GM10266 (cell line): ENCODE measurements around the gene OXER1.

Experiments used
- DNase-seq: peaks from one replicate; pipeline ENCODE4 v3.0.0; 2012; ENCODE audit errors: extremely low spot score
- CTCF ChIP-seq: IDR thresholded peaks from 2 replicates; pipeline ENCODE4 v1.5.1; 2012; ENCODE audit warnings: mild to moderate bottlenecking, low read depth; ENCODE audit not compliant: control insufficient read depth, insufficient read depth; ENCODE audit errors: missing control alignments

OXER1 gene

DNA sequence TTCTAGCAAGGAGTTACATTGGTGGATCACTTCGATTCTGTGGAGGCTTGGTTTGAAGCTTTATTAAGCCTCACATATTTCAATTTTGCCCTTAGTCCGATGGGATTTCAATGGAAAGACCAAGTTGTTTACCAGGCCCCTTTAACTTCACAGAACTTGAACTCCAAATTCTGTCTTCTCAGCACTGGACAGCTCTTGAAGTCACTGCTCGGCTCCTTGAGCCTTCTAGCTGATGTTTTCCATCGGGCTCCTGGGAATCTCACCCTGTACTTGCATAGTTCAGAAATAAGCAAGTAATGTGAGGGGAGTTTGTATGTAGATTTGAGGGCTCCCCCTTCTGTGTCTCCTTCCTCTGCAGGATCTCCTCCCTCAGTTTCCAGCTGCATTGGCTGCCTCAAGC is 15.1 kb downstream of the OXER1 start:
- TF ChIP-seq CTCF = no peak
- DNase-seq = no peak

DNA sequence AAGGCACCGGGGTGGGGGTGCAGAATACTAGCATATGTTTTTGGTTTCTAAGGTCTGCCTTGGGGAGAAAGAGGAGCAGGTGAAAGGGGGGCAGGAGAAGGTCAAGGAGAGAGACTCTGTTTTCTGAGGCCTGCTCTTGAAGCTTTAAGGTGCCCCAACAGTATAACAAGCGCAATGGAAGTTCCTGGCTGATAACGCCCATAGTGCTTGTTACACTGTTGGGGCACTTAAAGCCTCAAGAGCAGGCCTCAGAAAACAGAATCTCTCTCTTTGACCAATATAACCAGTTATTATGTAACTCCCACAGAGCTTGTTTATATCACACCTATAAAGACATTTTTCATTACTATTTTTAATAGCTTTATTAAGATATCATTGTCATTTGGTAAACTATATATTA is 16.5 kb downstream of the OXER1 start:
- no peak for TF ChIP-seq CTCF
- no peak for DNase-seq

GRCh38 chr2:42744545-42745082 is 19.3 kb downstream of the OXER1 start:
- TF ChIP-seq CTCF = no peak
- DNase-seq = no peak

- TF ChIP-seq CTCF = no peak
- DNase-seq = no peak
Measured at GRCh38 chr2:42743659-42743990, 20.3 kb downstream of the OXER1 start.

DNA sequence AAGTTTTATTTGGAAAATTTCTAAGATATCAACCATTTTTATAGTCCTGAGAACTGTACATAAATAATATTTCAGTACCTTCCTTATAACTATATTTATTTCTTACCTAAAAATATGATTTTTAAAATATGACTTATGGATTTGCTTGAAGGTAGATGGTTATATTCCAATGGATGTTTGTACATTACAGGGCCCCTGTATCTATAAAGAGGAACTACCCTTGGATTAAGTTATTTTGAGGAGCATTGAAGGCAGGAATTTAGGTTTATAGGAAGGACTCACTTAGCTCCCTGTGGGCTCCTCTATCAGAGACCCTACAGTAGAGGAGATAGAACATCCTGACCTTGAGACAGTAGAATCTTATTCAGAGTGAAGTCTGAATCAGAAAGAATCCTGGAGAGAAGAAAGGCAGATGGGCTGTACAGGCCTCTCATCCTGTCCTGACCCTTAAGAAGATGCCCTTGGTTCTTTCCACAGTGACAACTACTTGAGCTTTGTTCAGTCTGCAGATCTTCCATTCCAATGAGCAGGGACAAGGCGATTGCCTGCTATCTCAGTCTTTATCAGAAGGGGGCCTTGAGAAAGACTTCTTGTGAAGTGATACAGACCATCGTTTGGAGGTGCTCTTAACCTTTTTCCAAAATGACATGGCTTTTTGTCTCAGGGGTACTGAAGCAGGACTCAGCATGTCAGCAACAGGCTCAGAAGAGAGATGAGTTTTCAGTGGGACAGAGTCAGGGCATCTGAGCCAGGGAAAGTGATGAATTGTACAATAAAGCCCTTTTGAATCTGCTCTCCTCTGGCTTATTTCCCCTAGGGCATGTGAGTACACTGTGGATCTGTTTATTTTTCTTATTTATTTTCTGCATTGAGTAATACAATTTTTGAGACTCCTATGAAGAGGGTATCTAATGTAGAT is 20.9 kb downstream of the OXER1 start:
- no peak for DNase-seq
- TF ChIP-seq CTCF = peak; percentile 5

GRCh38 chr2:42741140-42741539 is 22.8 kb downstream of the OXER1 start:
- no peak for DNase-seq
- no peak for TF ChIP-seq CTCF
